ENCODE results near the gene GRIK4.

GRCh38 chr11:120882175-120882574 lies 370.6 kb downstream of the GRIK4 start:
- no peak for TF ChIP-seq EZH2 (IDR thresholded peaks at IDR 0.05; ENCODE audit: insufficient read depth, poor library complexity, severe bottlenecking)
- no peak for TF ChIP-seq EZH2phosphoT487 (IDR thresholded peaks at IDR 0.05; ENCODE audit: insufficient read depth, low read depth)
